ENCODE data around the gene IZUMO4. TPM values are rescaled to one million over a fixed set of nuclear protein-coding genes. Genes with fewer than 3 reads are reported as not detected.

The IZUMO4 gene
- total RNA-seq, 1 experiment from 2014 or later = 1.5 TPM

DNA sequence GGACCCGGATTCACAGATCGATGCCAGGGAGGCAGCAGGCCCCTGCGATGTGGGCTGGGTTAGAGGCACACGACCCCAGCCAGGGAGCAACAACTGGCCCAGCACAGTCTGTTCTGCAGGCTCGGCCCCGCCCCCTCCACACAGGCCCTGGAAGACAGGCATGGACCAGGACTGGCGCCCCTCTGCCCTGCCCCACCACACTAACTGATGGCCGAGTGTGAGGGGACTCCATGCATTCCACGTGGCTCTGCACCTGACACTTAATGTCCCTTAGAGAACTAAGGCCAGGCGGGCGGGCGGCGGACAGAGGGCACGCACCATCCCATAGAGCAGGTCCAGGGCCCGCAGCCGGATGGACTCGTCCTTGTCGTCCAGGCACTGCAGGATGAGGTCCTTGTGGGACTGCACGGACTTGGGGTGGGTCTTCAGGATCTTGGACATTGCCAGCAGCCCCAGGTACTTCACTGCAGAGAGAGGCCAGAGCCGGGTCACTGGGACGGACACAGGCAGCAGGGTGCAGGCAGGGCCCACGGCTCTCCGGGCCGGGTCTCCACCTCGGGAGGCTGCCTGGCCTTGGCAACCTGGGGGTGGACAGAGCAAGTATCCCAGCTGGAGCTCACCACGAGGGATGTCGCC lies 24.8 kb downstream of the IZUMO4 start:
- no peaks in the 10 kb centered on the region for H3K9me2 ChIP-seq (ENCODE audit: insufficient read depth)
- POLR2A ChIA-PET (ENCODE audit: unreplicated experiment) = no interaction called here

DNA sequence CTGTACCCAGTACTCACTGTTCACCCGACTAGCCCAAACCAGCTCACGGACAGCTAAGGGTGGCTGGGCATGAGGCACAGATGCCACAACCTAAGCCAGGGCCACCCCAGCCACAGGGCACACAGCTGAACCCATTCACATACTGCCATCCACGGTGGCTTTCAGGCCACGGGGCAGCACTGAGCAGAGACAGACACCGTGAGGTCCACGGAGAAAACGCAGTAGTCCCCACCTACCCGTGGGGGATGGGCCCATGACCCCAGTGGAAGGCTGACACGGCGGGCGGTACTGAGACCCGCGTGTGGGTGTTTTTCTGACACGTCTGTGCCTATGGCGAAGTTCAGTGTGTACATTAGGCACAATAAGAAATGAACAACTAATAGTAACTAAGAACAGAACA lies 25.5 kb downstream of the IZUMO4 start:
- intact Hi-C loops (cut with micrococcal nuclease; ENCODE audit: unreplicated experiment) = no loop called here
- no peaks in the 10 kb centered on the region for H3K27me3 ChIP-seq (ENCODE audit: insufficient read depth, low read depth)
- no peaks in the 10 kb centered on the region for H3K36me3 ChIP-seq (ENCODE audit: low read depth)
- ChIA-PET POLR2A (ENCODE audit: unreplicated experiment) (no interaction called here), CTCF (no interaction called here)
- peaks cover 12% of the 10 kb centered on the region; the same call in 1 of the 2 replicates for H4K20me1 ChIP-seq (ENCODE audit: insufficient read depth)
- H3K27ac ChIP-seq = no peak overlapping the region
- DNase-seq = no peak
- no peaks in the 10 kb centered on the region for H3K9me3 ChIP-seq (ENCODE audit: insufficient read depth, low read depth)
- no TSS peak for BruUV-seq (replicated peaks)
- H3K4me3 ChIP-seq = no peak overlapping the region
- no peak overlapping the region for H3K4me2 ChIP-seq
- H2AFZ ChIP-seq = no peak overlapping the region
- no peaks in the 10 kb centered on the region for H3K9me2 ChIP-seq (ENCODE audit: insufficient read depth)
- H3K4me1 ChIP-seq (replicated peaks; ENCODE audit: insufficient read depth) = no peaks in the 10 kb centered on the region
- no peak for TF ChIP-seq EZH2 (IDR thresholded peaks at IDR 0.05; ENCODE audit: low read depth)
- TF ChIP-seq, protein P1, sequence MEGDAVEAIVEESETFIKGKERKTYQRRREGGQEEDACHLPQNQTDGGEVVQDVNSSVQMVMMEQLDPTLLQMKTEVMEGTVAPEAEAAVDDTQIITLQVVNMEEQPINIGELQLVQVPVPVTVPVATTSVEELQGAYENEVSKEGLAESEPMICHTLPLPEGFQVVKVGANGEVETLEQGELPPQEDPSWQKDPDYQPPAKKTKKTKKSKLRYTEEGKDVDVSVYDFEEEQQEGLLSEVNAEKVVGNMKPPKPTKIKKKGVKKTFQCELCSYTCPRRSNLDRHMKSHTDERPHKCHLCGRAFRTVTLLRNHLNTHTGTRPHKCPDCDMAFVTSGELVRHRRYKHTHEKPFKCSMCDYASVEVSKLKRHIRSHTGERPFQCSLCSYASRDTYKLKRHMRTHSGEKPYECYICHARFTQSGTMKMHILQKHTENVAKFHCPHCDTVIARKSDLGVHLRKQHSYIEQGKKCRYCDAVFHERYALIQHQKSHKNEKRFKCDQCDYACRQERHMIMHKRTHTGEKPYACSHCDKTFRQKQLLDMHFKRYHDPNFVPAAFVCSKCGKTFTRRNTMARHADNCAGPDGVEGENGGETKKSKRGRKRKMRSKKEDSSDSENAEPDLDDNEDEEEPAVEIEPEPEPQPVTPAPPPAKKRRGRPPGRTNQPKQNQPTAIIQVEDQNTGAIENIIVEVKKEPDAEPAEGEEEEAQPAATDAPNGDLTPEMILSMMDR (conservative IDR thresholded peaks at IDR 0.05) = no peak
- H3K79me2 ChIP-seq (ENCODE audit: low read depth) = no peaks in the 10 kb centered on the region
- no peaks in the 10 kb centered on the region for H3F3A ChIP-seq (ENCODE audit: insufficient read depth, low read depth)

More for the DNA sequence above, 24.8 kb downstream of the IZUMO4 start:
- BruUV-seq (replicated peaks) = no TSS peak
- H3K27me3 ChIP-seq (ENCODE audit: insufficient read depth, low read depth) = no peaks in the 10 kb centered on the region
- no peaks in the 10 kb centered on the region for H3F3A ChIP-seq (ENCODE audit: insufficient read depth, low read depth)
- no peak overlapping the region for H3K4me2 ChIP-seq
- no peaks in the 10 kb centered on the region for H3K9me3 ChIP-seq (ENCODE audit: insufficient read depth, low read depth)
- H3K27ac ChIP-seq = no peak overlapping the region
- no peak overlapping the region for H2AFZ ChIP-seq
- H4K20me1 ChIP-seq (ENCODE audit: insufficient read depth) = peaks cover 12% of the 10 kb centered on the region; the same call in 1 of the 2 replicates
- DNase-seq = no peak
- H3K4me1 ChIP-seq (replicated peaks; ENCODE audit: insufficient read depth) = no peaks in the 10 kb centered on the region
- intact Hi-C loops (cut with micrococcal nuclease; ENCODE audit: unreplicated experiment) = no loop called here
- no peak overlapping the region for H3K4me3 ChIP-seq
- TF ChIP-seq EZH2 (IDR thresholded peaks at IDR 0.05; ENCODE audit: low read depth) = no peak
- TF ChIP-seq, protein P1 (conservative IDR thresholded peaks at IDR 0.05) = no peak
- CTCF ChIA-PET = no interaction called here
- no peaks in the 10 kb centered on the region for H3K79me2 ChIP-seq (ENCODE audit: low read depth)
- H3K36me3 ChIP-seq (ENCODE audit: low read depth) = no peaks in the 10 kb centered on the region

DNA sequence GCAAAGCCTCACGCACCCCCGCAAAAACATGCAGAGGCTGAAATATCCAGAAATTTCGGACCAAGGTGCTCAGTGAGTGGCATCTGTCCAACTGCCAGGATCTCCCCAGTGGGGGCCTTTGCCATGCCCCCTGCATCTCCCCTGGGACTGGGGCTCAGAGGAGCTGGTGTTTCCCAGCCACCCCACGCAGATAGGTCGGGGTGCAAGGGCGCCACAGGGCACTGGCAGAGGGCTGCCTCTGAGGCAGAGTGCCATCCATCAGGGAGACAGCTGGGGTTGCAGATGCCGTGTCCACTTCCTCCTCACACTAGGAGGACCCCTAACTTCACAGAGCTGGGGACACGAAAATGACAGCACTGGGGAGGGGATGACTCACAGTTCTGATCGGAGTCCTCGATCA lies 26.3 kb downstream of the IZUMO4 start:
- intact Hi-C loops (cut with micrococcal nuclease; ENCODE audit: unreplicated experiment) = no loop called here
- BruUV-seq (replicated peaks) = no TSS peak
- Histone ChIP-seq H2AFZ (no peak overlapping the region), H3K9me2 (ENCODE audit: insufficient read depth) (no peaks in the 10 kb centered on the region), H3K4me1 (replicated peaks; ENCODE audit: insufficient read depth) (no peaks in the 10 kb centered on the region), H3K4me3 (no peak overlapping the region), H3K36me3 (ENCODE audit: low read depth) (no peaks in the 10 kb centered on the region), H3K4me2 (no peak overlapping the region), H3K9me3 (ENCODE audit: insufficient read depth, low read depth) (no peaks in the 10 kb centered on the region), H3K27me3 (ENCODE audit: insufficient read depth, low read depth) (no peaks in the 10 kb centered on the region), H4K20me1 (ENCODE audit: insufficient read depth) (peaks cover 12% of the 10 kb centered on the region; the same call in 1 of the 2 replicates), H3F3A (ENCODE audit: insufficient read depth, low read depth) (no peaks in the 10 kb centered on the region), H3K27ac (no peak overlapping the region), H3K79me2 (ENCODE audit: low read depth) (no peaks in the 10 kb centered on the region)
- POLR2A ChIA-PET (ENCODE audit: unreplicated experiment) = no interaction called here
- TF ChIP-seq EZH2 (IDR thresholded peaks at IDR 0.05; ENCODE audit: low read depth) = no peak
- TF ChIP-seq, protein P1 (conservative IDR thresholded peaks at IDR 0.05) = no peak
- CTCF ChIA-PET = no interaction called here
- no peak for DNase-seq

Data from PC-9 (cell line).